Embryonic facial prominence (tissue), 1 donor: ENCODE measurements around the gene MYMX.
"Not testable (repeated sequence)": the region's sequence is repeated elsewhere in the genome, so short reads cannot be mapped to it uniquely, and the experiment has no call there.

ENCODE experiments used
- DNase-seq: peaks from one replicate; pipeline ENCODE4 v3.0.0-alpha.2; 2016; ENCODE audit errors: extremely low spot score

The MYMX gene

DNA sequence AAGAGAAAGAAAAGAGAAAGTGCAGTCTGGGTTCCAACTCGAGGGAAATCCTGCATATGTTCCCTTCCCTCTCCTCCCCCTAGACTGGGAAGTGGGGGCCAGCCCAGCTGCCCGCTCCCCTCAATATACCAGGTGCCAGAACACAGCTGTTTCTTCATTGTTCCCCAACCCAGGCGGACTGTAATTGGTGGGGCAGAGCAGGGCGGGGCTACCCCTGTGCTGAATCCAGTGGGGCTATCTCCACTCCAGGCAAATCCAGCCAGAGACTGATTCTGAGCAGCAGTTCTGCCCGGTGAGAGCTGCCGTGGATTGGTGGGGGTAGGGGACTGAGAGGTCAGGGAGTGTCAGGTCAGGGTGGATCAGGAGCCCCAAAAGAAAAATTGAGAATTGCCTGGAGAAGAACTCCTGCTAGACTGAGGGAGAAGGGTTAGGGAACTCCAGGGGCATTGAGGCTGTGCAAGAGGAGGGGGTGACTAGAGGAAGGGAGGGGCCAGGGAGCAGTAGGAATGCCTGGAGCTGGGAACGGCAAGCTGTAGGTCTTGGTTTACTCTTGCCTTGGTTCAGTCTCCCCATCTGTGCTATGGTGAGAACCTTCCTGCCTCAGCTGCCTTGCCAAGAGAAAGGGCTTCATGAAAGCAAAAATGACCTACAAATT, at the start of gene MYMX:
Gene MYMX, plus strand, starts transcription at position 250 of the 655 bp plus-strand sequence. CDS start 546 bp downstream, outside the sequence.
- DNase-seq, result no peak

GRCh38 chr6:44167567-44167966, 49.2 kb upstream of the MYMX start:
- DNase-seq, result no peak

GRCh38 chr6:44169154-44169553, 47.6 kb upstream of the MYMX start:
- DNase-seq, result no peak

- no peak for DNase-seq
These were observed 46.7 kb upstream of the MYMX start for GRCh38 chr6:44169886-44170570.

- no peak for DNase-seq
These were observed 44.7 kb upstream of the MYMX start for GRCh38 chr6:44171899-44172546.

DNA sequence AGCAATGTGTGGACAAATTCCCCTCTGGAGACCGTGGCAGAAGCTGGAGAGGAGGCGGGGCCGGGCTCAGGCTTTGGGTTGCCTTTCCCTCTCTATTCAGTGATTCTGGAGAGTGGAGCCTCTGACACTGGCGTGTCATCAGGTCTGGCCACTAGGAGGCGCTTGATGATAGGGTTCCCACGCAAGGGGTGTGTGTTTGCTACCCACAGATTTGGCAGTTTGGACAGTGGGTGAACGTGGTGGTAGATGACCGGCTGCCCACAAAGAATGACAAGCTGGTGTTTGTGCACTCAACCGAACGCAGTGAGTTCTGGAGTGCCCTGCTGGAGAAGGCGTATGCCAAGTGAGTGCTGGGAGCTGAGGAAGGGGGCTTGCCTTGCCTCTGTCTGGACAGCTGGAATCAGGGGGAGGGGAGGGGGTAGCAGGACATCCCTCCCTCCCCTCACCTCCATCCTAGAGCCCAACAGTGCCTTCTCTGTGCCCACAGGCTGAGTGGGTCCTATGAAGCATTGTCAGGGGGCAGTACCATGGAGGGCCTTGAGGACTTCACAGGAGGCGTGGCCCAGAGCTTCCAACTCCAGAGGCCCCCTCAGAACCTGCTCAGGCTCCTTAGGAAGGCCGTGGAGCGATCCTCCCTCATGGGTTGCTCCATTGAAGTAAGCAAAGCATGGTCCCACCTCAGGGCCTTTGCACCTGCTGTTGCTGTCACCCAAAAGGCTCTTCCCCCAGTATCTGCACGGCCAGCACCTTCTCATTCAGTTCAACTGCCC, 43.8 kb upstream of the MYMX start:
- peak; percentile 34 for DNase-seq

- no peak for DNase-seq
These were observed 40.5 kb upstream of the MYMX start for GRCh38 chr6:44176130-44176761.

DNA sequence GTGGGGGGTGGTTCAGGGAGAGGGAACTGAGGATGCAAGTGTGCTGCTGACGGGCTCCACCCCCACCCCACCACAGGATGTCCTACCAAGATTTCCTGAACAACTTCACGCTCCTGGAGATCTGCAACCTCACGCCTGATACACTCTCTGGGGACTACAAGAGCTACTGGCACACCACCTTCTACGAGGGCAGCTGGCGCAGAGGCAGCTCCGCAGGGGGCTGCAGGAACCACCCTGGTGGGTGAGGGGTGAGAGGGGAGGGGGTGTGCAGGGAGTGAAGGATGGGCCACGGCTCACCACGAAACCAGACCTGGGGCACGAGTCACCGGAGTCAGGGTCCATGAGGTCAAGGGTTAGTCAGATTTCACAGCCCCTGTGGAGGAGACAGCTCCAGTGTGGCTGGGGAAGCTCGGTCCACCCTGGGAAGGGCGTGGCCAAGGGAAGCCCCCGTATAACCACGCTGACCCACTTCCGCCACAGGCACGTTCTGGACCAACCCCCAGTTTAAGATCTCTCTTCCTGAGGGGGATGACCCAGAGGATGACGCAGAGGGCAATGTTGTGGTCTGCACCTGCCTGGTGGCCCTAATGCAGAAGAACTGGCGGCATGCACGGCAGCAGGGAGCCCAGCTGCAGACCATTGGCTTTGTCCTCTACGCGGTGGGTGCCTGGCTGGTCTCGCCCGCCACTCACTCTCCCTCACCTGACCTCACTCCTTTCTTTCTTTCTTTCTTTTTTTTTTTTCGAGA, 39.8 kb upstream of the MYMX start:
- no peak for DNase-seq

GRCh38 chr6:44177691-44178423, 38.9 kb upstream of the MYMX start:
- DNase-seq, result no peak

DNA sequence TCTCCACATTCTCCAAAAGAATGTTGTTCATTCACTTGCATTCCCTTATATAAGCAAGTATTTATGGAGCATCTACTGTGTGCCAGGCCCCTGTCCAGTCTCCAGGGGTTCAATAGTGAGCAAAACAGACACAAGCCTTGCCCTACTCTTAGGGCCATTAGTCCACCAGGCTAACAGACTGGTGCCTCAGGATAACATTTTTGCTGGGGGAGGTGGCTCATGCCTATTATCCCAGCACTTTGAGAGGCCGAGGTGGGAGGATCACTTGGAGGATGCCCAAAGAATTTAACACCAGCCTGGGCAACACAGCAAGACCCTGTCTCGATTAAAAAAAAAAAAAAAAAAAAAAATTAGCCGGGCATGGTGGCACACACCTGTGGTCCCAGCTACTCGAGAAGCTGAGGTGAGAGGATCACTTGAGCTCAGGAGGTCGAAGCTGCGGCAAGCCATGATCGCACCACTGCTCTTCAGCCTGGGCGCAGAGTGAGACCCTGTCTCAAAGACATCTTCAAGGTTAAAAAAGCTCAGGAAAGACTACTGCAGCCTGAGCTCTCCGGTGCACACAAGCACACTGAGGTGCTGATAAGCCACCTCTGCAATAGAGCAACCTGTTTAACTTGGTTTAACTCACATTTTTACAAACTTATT, 38.2 kb upstream of the MYMX start:
- no peak for DNase-seq

DNA sequence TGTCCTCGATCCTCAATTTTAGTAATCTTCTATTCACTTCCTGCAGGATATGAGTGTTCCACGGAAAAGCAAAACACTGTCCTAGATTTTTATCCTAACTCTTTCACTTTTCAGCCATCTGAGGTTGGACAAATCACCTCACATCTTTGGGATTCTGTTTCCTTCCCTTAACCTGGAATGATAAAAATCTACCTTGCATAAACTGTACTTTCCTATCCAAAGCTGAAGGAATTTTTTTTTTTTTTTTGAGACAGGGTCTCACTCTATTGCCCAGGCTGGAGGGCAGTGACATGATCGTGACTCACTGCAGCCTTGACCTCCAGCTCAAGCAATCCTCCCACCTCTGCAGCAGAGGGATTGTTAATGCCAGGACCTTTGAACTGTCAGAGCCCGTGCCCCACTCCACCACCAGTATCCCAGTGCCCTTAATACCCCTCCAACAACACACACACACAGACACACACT, 37.6 kb upstream of the MYMX start:
- no peak for DNase-seq

GRCh38 chr6:44179648-44180047, 37.1 kb upstream of the MYMX start:
- DNase-seq, result no peak

GRCh38 chr6:44180406-44180805, 36.3 kb upstream of the MYMX start:
- DNase-seq, result no peak

DNA sequence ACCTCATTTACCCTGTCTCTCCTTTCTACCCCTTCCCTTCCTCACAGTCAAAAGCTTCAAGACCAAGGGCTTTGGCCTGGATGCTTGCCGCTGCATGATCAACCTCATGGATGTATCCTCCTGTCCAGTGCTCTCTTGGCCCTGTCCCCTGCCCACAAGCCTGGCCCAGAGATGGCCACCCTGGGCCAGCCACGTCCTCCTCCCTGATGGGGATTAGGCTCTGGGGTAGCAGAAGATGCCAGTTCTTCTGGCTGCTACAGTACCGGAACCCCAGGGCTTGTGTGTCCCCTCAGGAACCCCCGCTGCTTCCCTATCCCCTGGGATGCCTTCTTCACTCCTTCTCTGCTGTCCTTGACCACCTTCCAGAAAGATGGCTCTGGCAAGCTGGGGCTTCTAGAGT, 35.8 kb upstream of the MYMX start:
- no peak for DNase-seq

- DNase-seq, result not testable (repeated sequence)
These were observed 34.9 kb upstream of the MYMX start for GRCh38 chr6:44181784-44182183.

GRCh38 chr6:44182911-44183390, 33.8 kb upstream of the MYMX start:
- no peak for DNase-seq

DNA sequence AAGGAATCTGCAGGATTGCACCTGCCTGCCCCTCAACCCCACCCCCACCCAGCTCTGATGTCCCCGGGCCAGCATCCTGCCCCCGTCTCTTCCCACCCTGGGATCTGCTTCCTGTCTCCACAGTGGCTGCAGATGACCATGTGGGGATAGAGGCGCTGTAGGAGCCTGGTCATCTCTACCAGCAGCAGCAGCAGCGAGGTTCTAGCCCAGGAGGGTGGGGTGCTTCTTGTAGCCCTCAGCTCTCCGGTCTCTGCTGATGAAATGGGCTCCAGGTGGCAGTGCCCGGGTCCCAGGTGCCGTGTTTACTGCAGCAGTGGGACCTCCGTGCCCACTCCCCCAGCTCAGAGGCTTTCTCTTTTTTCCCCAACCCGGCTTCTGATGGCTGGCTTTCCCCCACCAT, 32.9 kb upstream of the MYMX start:
- no peak for DNase-seq

DNA sequence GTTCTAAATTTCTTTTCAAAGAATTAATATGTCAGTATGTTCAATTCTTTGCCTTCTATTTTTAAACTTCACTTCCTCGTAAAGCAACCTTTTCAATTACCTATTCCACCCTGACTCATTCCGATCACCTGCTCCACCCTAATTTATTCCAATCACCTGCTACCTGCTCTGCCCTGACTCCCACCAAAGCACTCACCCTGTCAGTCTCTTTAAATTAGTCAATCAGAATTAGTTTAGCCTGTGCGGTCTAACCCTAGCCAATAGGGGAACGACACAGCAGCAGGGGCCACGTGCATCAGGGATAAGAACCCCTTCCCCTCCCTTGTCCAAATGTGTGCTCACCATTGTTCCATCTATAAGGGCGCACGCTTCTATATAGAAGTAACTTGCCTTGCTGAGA, 31.4 kb upstream of the MYMX start:
- not testable (repeated sequence) for DNase-seq

GRCh38 chr6:44185953-44186634, 30.6 kb upstream of the MYMX start:
- no peak for DNase-seq
